MM.1S (cell line): ENCODE measurements around the gene RNFT2.

ENCODE experiments used
- CTCF ChIP-seq: fragments of 300-600 bp; sonication (generic); IDR thresholded peaks from 2 replicates; pipeline ENCODE4 v1.5.1; 2016; ENCODE audit warnings: antibody characterized with exemption, low read length, mixed read lengths
- EZH2phosphoT487 ChIP-seq: fragments of 300-600 bp; sonication (generic); IDR thresholded peaks from 2 replicates; pipeline ENCODE4 v1.6.1; 2018; ENCODE audit warnings: antibody characterized with exemption, low read length

- TF ChIP-seq CTCF = no peak
- no peak for TF ChIP-seq EZH2phosphoT487
Measured at GRCh38 chr12:116697716-116698115, 40.4 kb upstream of the RNFT2 start.
